HG03135 (cell line): ENCODE measurements around the gene MTMR3.
"Not testable (repeated sequence)": the region's sequence is repeated elsewhere in the genome, so short reads cannot be mapped to it uniquely, and the experiment has no call there.

Experiments
- ATAC-seq: cut with Tn5 transposase; IDR thresholded peaks from one replicate; pipeline ENCODE4 v1.9.1; 2021; ENCODE audit warnings: mild to moderate bottlenecking, moderate library complexity; ENCODE audit not compliant: unreplicated experiment

Gene MTMR3

DNA sequence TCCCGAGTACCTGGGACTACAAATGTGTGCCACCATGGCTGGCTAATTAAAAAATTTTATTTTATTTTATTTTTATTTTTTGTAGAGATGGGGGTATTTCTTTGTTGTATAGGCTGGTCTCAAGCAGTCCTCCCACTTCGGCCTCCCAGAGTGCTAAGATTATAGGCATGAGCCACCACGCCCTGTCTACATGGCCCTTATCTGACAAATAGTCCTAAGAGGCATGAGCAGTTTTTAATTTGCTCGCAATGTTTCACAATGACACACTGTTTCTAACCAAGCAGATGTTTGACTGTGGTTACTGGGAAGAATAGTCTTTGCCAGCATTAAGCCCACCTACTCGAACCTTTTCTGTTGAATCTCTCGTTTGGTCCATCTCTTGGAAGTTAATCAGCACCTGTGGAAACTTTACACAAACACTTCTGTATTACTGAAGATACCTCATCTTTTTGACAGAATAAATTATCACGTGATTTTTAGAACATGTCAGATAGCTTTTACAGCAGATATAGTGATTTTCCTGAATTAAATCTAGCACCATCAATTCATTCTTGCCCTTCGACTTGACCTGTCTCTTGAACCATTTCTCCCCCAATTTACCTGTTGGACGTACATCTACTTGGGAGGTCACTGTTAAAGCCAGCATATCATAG lies 71.4 kb downstream of the MTMR3 start:
- no peak for ATAC-seq

DNA sequence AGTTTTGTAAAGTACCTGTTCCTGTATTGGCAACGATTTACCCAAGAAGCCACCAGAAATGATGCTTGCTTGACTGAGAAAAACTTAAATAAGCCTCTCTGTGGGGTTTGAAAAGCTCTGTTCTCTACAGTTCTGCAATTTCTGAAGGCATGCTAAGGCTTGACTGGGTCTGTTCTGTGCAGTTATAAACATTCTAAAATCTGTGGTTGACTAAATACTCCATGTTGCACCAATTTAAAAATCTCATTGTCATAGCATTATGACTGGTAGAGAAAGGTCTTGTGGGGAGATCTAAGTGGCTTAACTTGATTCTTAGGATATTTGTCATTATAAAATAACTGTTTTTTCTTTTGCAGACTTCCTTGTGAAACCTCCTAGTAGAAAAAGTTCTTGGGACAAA lies 73.7 kb downstream of the MTMR3 start:
- ATAC-seq, result no peak

DNA sequence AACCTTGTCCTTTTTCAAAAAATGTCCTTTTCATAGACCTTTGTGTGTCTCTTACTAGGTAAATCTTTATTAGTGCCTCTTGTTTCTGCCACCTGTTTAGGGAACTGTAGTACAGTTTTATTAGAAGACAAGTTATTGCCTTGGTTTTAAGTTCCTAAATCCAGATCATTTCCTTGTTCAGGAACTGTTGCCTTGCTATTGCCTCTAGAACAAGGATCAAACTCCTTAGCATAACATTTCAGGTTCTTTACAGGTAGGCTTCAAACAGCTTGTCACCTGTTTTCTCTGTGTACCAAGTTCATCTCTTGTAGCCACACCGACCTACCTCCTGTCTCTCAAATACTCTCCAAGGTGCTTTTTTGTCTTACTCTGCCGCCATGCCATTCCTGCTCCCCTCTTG lies 75.2 kb downstream of the MTMR3 start:
- ATAC-seq, result no peak

DNA sequence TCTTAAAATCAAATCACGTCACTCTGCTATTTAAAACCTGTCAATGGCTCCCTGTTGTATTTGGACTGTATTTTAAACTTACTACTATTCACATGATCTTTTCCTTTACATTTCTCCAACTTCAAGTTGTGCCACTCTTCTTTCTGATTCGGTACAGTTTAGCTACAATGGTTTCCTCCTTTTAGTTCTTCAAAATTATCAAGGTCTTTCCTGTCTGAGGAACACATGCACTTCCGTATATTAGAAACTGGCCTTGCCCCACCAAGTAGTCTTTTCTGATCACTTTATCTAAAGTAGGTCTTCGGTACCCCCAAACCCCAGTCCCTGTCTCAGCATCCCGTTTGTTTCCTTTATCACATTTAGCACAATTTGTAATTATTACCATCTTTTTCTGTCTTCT lies 81.8 kb downstream of the MTMR3 start:
- no peak for ATAC-seq

DNA sequence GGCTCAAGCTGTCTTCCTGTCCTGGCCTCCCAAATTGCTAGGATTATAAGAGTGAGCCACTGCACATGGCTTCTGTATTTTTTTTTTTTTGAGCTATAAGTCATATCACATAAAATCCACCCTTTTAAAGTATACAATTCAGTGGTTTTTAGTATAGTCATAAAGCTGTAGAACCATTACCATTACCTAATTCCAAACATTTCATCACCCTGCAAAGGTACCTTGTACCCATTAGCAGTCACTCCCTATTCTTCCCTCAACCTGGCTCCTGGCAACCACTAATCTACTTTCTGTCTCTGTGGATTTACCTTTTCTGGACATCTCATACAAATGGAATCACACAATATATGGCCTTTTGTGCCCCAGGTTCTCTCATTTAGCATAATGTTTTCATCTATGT lies 84.5 kb downstream of the MTMR3 start:
- ATAC-seq, result no peak

DNA sequence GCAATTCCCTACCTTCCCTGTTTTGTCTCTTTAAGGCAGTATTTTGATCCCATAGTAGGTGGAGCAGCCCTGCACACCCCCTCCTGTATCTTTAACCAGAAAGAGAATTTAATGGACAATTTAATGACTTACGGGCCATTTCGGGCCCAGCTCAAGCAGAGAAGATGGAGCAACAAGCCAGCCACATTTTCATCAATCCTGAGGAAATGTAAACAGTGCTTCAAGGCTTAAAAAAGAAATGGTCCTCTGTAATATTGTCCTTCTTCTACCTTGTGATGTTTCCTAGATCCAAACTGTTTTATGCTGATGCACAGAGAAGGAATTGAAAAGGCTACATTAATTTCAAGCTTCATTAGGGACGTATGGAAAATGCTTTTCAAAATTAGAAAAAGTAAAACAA lies 88.6 kb downstream of the MTMR3 start:
- ATAC-seq, result no peak

DNA sequence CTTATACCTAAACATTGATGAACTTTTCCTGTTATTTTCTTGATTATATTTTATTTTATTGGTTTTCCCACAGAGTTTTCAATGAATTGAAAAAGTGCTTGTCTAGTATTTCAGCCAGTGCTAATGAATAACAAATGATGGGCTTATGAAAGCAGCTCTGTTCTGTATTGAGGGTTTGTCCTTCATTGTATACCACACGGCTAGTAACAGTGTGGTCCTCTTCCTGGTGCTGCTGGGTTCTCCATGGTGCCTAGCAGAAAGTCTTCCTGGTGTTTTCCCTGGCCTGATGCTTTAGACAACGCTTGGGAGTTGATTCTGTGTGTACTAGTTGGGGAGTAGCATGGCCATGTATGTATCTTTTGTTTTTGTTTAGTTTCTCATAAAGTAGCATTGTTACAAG lies 89.1 kb downstream of the MTMR3 start:
- ATAC-seq, result no peak

DNA sequence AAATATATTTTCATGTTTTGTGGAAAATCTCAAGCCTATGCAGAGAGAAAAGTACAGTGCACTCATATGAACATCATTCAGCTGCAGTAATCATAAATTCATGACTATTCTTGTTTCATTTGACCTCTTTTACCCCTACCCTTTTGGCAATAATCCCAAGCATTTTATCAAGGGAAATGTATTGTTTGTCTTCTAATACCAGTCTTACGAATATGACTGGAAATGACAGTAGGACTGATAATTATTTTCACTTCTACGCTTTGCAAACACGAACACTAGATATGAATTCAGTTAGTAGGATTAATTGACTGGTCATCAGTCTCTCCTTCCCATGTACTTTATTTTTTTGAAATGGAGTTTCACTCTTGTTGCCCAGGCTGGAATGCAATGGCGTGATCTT lies 90.3 kb downstream of the MTMR3 start:
- ATAC-seq, result no peak

DNA sequence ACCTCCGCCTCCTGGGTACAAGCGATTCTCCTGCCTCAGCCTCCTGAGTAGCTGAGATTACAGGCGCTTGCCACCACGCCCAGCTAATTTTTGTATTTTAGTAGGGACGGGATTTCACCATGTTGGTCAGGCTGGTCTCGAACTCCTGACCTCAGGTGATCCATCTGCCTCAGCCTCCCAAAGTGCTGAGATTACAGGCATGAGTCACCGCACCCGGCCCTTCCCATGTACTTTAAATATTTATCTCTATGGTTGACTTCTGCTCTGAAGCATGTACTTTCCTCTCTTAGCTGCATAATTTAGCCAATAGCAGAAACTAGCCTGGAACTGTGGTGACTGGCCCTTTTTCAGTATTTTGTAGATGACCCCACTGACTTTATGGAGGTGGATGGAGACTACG lies 90.7 kb downstream of the MTMR3 start:
- not testable (repeated sequence) for ATAC-seq

DNA sequence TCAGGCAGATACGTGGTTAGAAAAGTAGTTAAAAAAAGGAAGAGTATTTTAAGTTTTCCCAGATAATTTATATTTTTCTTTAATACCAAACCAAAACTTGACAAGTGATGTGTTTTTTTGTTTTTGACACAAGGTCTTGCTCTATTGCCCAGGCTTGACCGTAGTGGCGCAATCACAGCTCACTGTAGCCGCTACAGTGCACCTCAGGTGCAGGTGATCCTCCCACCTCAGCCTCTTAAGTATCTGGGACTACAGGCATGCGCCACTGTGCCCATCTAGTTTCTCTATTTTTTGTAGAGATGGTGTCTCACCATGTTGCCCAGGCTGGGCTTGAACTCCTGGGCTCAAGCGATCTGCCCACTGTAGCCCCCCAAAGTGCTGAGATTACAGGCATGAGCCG lies 92.5 kb downstream of the MTMR3 start:
- ATAC-seq, result no peak

DNA sequence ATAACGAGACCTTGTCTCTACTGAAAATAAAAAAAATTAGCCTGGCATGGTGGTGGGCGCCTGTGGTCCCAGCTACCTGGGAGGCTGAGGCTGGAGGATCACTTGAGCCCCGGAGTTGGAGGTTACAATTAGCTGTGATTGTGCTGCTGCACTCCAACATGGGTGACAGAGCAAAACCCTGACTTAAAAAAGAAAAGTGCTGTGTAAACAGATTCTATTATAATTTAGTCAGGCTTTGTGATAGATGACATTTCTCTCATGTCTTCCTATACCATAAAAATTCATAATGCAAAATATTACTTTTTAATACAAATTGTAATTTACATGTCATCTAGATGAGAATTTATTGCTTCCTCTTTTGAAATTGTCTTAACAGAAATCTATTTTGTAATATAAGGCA lies 94.1 kb downstream of the MTMR3 start:
- no peak for ATAC-seq

DNA sequence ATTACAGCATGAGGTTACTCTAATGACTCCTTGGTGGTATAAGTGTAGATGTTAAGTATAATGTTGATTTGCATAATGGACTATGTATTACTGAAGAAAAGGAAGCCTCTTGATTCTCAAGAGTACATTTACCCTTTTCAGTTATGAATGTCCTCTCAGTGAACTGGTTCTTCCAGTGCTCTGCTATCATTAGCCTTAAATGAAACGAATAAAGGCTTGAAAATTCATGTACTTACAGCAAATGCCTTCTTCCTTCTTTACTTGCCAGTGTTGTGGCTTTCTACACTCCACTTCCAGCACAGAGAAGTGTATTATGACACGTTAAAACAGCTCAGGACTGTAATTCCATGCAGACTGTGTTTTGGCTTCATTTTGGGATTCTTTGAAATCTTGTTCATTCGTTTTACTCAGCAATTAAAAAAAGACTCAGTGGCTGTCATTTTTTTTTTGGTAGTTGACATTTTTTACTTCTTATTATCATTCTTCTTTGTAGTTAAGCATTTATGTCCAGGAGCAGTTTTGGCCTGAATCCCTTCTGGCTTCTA lies 96.9 kb downstream of the MTMR3 start:
- ATAC-seq, result peak; percentile 85

DNA sequence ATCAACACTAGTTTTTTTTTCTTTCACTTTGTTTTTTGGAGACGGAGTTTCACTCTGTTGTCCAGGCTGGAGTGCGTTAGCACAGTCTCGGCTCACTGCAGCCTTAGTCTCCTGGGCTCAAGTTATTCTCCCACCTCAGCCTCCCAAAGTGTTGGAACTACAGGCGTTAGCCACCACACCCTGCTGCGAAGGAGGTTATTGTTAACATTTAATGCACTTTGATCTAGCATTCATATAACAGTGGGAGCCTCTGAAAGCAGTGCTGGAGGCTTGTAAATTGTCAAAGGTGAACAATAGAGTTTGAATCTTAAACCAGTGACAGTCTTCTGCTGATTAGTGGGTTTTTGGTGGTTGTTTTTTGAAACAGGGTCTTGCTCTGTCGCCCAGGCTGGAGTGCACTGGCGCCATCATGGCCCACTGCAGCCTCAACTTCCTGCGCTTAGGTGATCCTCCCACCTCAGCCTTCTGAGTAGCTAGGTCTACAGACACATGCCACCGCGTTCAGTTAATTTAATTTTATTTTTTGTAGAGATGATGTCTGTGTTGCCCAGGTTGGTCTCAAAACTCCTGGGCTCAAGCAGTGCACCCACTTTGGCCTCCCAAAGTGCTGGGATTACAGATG lies 100.4 kb downstream of the MTMR3 start:
- no peak for ATAC-seq

DNA sequence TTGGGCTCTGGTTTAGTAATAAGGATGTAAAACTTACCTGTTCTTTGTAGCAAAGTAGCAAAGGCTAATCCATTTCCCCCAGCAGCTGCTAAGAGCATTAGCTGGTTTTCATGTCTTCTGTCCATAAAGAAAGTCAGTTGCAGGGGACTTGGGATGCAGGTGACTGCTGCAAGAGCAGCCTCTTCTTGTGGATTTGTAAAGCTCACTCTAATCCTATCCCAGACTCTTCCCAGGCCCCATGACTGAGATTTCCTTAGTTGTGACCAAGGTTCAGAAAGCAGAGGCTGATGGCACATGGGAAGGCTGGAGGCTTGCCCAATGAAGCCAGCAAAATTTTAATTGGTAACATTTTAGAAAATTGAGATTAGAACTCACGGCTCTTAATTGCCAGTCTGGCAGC lies 102.9 kb downstream of the MTMR3 start:
- ATAC-seq, result no peak

DNA sequence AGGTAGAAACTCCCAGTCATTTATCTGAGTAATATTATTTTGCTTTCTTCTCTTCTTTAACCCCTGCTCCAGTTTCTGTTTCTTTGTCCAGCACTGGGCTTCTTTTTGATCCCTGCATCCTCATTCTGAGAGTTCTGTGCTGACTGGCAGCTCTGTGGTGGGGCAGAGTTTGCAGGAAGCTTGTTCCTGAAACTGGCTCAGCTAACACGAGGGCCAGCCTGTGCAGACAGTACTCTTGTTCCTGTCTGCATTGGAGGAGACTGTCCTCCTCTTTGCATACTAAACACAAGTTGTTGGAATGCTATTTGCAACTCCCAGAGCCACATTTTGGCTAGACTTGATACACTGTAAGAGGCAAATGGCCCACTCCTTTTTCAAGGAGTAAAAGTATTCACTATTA lies 104.2 kb downstream of the MTMR3 start:
- ATAC-seq, result no peak

DNA sequence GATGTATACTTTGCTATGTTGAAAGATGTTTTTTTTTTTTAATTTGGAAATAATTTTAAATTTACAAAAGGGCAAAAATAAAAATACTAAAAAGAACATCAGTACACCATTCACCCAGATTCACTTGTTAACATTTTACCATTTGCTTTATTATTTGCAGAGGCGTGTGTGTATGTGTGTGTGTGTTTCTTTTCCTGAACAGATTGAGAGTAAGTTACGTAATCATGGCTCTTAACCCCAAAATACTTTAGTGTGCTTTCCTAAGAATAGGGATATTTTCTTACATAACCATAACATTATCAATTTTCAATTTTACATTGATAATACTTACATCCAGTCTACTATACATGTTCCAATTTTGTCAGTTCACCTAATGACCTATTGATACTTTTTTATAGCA lies 105.7 kb downstream of the MTMR3 start:
- no peak for ATAC-seq

DNA sequence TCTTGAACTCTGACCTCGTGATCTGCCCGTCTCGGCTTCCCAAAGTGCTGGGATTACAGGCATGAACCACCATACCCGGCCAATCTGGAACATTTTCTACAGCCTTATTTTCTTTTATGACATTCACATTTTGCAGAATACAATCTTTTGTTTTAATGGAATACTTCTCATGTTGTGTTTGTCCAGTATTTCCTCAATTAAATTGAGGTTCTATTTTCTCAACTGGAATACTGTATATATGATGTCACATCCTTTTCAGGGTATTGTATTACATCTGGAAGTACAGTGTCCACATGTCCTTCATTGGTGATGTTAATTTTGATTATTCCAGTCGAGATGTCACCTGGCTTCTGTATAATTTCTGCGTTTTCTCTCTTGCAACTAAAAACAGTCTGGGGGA lies 106.5 kb downstream of the MTMR3 start:
- ATAC-seq, result no peak

DNA sequence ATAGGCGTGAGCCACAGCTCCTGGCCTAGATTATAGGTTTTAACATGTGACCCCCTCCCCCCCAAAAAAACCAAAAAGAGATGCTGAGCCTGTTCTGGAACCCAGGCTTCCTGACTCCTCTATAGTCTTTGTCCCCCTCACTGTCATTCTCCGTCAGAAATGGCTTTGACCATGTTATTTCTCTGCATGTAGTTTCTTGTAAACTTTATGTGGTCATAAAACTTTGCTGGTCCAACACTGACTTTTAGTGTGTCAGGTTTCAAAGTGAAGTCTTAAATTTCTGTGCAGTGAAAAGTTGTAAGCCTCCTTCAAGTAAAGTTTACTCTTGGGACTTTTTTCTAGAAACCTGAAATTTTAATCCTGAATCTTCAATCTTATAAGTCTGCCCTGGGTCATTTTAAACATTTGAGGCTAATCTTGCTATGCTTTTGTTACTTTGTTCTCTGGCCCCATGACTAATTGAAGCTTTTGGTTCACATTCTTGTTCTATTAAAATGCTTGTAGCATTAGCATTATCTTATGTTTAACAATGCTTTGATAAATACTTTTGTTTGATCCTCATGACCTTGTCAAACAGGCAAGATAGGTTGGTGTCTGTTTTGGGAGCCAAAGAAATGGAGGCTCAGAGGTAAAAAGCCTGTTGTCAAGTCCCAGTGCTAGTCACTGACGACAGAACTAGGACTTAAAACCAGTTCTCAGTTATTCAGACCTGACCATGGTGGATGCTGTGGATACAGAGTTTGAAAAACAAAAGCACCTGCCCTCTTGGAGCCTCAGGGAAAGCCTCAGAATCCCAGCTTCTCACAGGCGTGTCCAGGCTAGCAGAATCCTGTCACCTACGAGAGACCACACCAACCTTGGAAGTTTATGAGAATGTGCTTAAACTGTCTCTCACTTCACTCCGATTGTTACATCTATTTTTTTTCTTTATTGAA lies 109.6 kb downstream of the MTMR3 start:
- ATAC-seq, result no peak

DNA sequence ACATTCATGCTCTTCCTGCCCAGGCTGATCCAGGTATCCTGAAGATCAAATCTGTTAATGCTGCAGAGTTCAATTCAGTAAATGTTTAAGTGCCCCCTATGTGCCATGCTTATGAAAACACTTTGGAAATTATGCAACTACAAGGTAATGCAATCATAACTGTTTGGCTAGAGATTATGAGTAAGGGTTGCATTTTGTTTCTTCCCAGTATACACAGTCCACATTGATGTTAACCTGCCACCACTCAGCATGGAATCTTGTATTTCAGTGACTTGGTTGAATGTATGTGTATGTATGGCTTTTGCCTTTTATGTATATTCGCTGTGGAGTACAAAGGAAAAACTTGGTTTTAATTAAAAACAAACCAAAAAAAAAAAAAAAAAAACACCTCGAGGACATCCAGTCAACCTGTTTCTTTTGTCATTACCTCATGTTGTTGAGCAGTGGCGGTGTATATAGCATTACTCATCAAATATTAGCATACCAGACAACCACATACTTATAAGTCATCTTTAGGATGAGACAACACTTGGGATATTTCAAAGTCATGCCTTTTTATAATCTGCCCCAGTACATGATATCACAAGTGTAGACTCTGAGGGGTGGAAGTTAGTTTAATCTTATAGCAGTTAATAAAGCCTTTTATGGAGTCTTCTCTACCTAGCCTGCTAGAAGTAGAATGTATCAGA lies 111.2 kb downstream of the MTMR3 start:
- ATAC-seq, result no peak

DNA sequence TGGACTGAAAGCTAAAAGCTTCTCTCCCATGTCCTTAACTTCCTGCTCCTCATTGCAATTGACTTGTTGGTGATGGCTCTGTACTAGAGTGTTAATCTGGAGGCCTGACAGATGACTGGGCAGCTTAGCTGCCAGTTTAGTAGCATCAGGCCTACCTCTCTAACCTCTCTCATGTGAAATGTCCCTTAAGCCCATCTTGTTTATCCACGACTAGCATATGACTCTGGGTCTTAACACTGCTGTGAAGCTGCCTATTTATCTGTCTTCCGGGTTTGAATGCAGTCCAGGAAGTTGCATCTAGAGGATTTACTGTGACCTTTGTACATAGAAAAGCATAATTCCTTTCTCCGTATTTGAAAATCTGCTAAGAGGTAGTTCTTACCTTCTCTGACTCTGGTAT lies 112.0 kb downstream of the MTMR3 start:
- no peak for ATAC-seq

DNA sequence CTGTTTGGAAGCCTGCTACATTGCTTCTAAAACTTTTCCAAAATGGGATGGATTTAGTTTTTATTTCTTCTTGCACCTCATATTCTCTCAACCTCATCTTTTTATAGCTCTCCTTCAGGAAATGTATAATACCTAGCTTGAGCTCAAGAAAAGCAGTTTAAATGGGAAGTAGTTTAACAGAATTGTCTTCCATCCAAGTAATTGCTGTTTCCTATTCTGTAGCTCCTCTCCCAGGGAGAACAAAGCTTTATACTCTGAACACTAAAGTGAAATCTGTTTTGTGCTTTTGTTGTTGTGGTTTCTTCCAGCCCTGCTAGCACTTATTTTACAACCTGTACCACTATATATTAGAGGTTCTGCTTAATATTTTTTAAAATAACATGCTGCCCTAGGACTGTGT lies 114.1 kb downstream of the MTMR3 start:
- no peak for ATAC-seq
